CD14-positive monocyte (primary cell): Measurements from ENCODE around the gene DLGAP1. TPM values are rescaled to one million over a fixed set of nuclear protein-coding genes. Genes with fewer than 3 reads are reported as not detected.

ENCODE experiments used
- DNase-seq, 3 donors: peaks; one replicate each; pipeline ENCODE4 v3.0.0-alpha.2; 2011 to 2022
- H2AFZ ChIP-seq: 2 replicates; pipeline ENCODE4 v1.6.0; 2012; ENCODE audit warnings: mild to moderate bottlenecking, low read depth, low read length, inconsistent platforms; ENCODE audit not compliant: insufficient read depth, poor library complexity, severe bottlenecking
- H3K27ac ChIP-seq, 2 donors: 1 replicate in 1 of 2; 2 replicates in 1 of 2; pipeline ENCODE4 v1.5.1; 2012 to 2013; ENCODE audit warnings: low read length in 2 of 2, control low read depth in 1 of 2, inconsistent platforms in 1 of 2, low read depth in 1 of 2, mild to moderate bottlenecking in 1 of 2
- H3K27me3 ChIP-seq, 2 donors: one replicate each; pipeline versions ENCODE4 v1.6.0 to v1.6.1; 2011 to 2013; ENCODE audit warnings: low read length in 2 of 2; ENCODE audit not compliant: control insufficient read depth in 2 of 2, insufficient read depth in 2 of 2
- H3K36me3 ChIP-seq, 2 donors: replicated peaks in 1 of 2; 1 replicate in 1 of 2; 2 replicates in 1 of 2; pipeline versions ENCODE4 v1.5.1 to v1.6.1; 2012 to 2013; ENCODE audit warnings: low read length in 2 of 2, control low read depth in 1 of 2, inconsistent platforms in 1 of 2, mild to moderate bottlenecking in 1 of 2; ENCODE audit not compliant: insufficient read depth in 2 of 2, control insufficient read depth in 1 of 2
- H3K4me1 ChIP-seq, 2 donors: 1 replicate in 1 of 2; 2 replicates in 1 of 2; pipeline versions ENCODE4 v1.5.1 to v1.6.1; 2012 to 2013; ENCODE audit warnings: low read length in 2 of 2, control low read depth in 1 of 2, inconsistent platforms in 1 of 2, mild to moderate bottlenecking in 1 of 2, moderate library complexity in 1 of 2; ENCODE audit not compliant: insufficient read depth in 2 of 2, control insufficient read depth in 1 of 2
- H3K4me2 ChIP-seq: replicated peaks from 2 replicates; pipeline ENCODE3; 2012; ENCODE audit warnings: low read length, moderate library complexity, mild to moderate bottlenecking; ENCODE audit not compliant: poor library complexity, severe bottlenecking; ENCODE audit errors: extremely low read depth
- H3K4me3 ChIP-seq, 3 experiments: fragments of 200-600 bp in 1 of 3; sonication (generic) in 1 of 3; replicated peaks in 1 of 3; 1 replicate in 2 of 3; 2 replicates in 1 of 3; pipeline ENCODE4 v1.5.1; 2011 to 2013; ENCODE audit warnings: low read length in 3 of 3, mild to moderate bottlenecking in 3 of 3, control low read depth in 2 of 3, low read depth in 2 of 3, inconsistent platforms in 1 of 3, moderate library complexity in 1 of 3
- H3K79me2 ChIP-seq: 2 replicates; pipeline ENCODE4 v1.6.0; 2012; ENCODE audit warnings: mild to moderate bottlenecking, control low read depth, inconsistent platforms, low read length, moderate library complexity; ENCODE audit not compliant: insufficient read depth
- H3K9ac ChIP-seq: 2 replicates; pipeline ENCODE4 v1.6.0; 2017; ENCODE audit warnings: low read length, mild to moderate bottlenecking; ENCODE audit not compliant: insufficient read depth, poor library complexity, severe bottlenecking
- H3K9me3 ChIP-seq, 2 donors: replicated peaks in 1 of 2; 1 replicate in 1 of 2; 2 replicates in 1 of 2; pipeline versions ENCODE4 v1.5.1 to v1.6.1; 2012 to 2013; ENCODE audit warnings: low read length in 2 of 2, control low read depth in 1 of 2; ENCODE audit not compliant: control insufficient read depth in 1 of 2, insufficient read depth in 1 of 2
- H4K20me1 ChIP-seq: 2 replicates; pipeline ENCODE4 v1.6.0; 2012; ENCODE audit warnings: mild to moderate bottlenecking, low read length, control low read depth, moderate library complexity; ENCODE audit not compliant: insufficient read depth
- H3K27ac Mint-ChIP-seq, 7 donors: one replicate each; pipeline ENCODE4 v1.8.0; 2020; ENCODE audit warnings: mild to moderate bottlenecking in 7 of 7, mixed read lengths in 7 of 7, moderate library complexity in 6 of 7, inconsistent platforms in 2 of 7
- H3K27me3 Mint-ChIP-seq, 3 donors: one replicate each; pipeline ENCODE4 v1.8.0; 2021 to 2022; ENCODE audit warnings: low read depth in 3 of 3, mild to moderate bottlenecking in 3 of 3, mixed read lengths in 3 of 3, moderate library complexity in 3 of 3, inconsistent platforms in 1 of 3
- H3K36me3 Mint-ChIP-seq, 2 donors: one replicate each; pipeline ENCODE4 v1.8.0; 2020; ENCODE audit warnings: mixed read lengths in 2 of 2, inconsistent platforms in 1 of 2, mild to moderate bottlenecking in 1 of 2
- H3K4me1 Mint-ChIP-seq: one replicate; pipeline ENCODE4 v1.8.0; 2020; ENCODE audit warnings: mild to moderate bottlenecking, mixed read lengths
- H3K4me3 Mint-ChIP-seq, 2 donors: one replicate each; pipeline ENCODE4 v1.8.0; 2020; ENCODE audit warnings: mild to moderate bottlenecking in 2 of 2, mixed read lengths in 2 of 2, moderate library complexity in 1 of 2
- H3K9me3 Mint-ChIP-seq, 7 donors: one replicate each; pipeline ENCODE4 v1.8.0; 2020 to 2022; ENCODE audit warnings: mixed read lengths in 7 of 7, mild to moderate bottlenecking in 6 of 7, moderate library complexity in 6 of 7, inconsistent platforms in 2 of 7
- WGBS: methylation state at CpG from one replicate; pipeline ENCODE4 v1.1.5; 2013; ENCODE audit warnings: missing lambda C conversion rate; ENCODE audit not compliant: insufficient coverage; 5-methylcytosine and 5-hydroxymethylcytosine counted together
- intact Hi-C, 2 donors: fragments of 100-400 bp; cut with micrococcal nuclease; formaldehyde crosslinking; loops; one replicate each; pipeline versions ENCODE4 v1.15.0 to v1.15.1; 2023
- polyA plus RNA-seq, 3 donors: library from polyadenylated mRNA; depleted of rRNA in 1 of 3; unstranded in 2 of 3; stranded (reverse) in 1 of 3; fragments of 300-500 nt in 2 of 3; fragments of >200 nt in 1 of 3; fragmentation: Illumina TruSeq in 2 of 3; gene quantifications; 1 replicate in 2 of 3; 2 replicates in 1 of 3; pipeline ENCODE4 v1.2.3, GENCODE V29; 2012 to 2021
- TF ChIP-seq, protein P1 (sequence below): fragments of 200-600 bp; IDR thresholded peaks from one replicate; pipeline ENCODE4 v1.8.0; 2022; ENCODE audit warnings: antibody characterized with exemption, mild to moderate bottlenecking

Gene DLGAP1
- polyA plus RNA-seq, 3 donors: 0.09 to 0.42 TPM; not detected in 1

GRCh38 chr18:3816610-3817363 lies 638.3 kb downstream of the DLGAP1 start:
- no peaks in the 10 kb centered on the region for H3K27me3 ChIP-seq
- Mint-ChIP-seq H3K4me1 (no peaks in the 10 kb centered on the region), H3K36me3 (no peaks in the 10 kb centered on the region), H3K4me3 (no peak overlapping the region), H3K27ac (no peak overlapping the region), H3K27me3 (no peaks in the 10 kb centered on the region), H3K9me3 (peaks cover 0 to 1% (median 0%) of the 10 kb centered on the region in 7 donors)
- no peaks in the 10 kb centered on the region for H3K79me2 ChIP-seq
- no peaks in the 10 kb centered on the region for H3K36me3 ChIP-seq
- no peak overlapping the region for H3K27ac ChIP-seq
- H3K9ac ChIP-seq: no peak overlapping the region
- no peaks in the 10 kb centered on the region for H3K4me1 ChIP-seq
- H2AFZ ChIP-seq: no peak overlapping the region
- TF ChIP-seq, protein P1, sequence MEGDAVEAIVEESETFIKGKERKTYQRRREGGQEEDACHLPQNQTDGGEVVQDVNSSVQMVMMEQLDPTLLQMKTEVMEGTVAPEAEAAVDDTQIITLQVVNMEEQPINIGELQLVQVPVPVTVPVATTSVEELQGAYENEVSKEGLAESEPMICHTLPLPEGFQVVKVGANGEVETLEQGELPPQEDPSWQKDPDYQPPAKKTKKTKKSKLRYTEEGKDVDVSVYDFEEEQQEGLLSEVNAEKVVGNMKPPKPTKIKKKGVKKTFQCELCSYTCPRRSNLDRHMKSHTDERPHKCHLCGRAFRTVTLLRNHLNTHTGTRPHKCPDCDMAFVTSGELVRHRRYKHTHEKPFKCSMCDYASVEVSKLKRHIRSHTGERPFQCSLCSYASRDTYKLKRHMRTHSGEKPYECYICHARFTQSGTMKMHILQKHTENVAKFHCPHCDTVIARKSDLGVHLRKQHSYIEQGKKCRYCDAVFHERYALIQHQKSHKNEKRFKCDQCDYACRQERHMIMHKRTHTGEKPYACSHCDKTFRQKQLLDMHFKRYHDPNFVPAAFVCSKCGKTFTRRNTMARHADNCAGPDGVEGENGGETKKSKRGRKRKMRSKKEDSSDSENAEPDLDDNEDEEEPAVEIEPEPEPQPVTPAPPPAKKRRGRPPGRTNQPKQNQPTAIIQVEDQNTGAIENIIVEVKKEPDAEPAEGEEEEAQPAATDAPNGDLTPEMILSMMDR: no peak
- peak; percentile 27 to 65 (median 29) for DNase-seq
- no peaks in the 10 kb centered on the region for H3K9me3 ChIP-seq
- no peak overlapping the region for H3K4me2 ChIP-seq
- no CpG with 5 or more reads among the region's 3 CpGs for WGBS
- H3K4me3 ChIP-seq: no peak overlapping the region
- intact Hi-C loops: no loop called here
- H4K20me1 ChIP-seq: no peaks in the 10 kb centered on the region

GRCh38 chr18:3815991-3816390 lies 639.1 kb downstream of the DLGAP1 start:
- Histone ChIP-seq H3K79me2 (no peaks in the 10 kb centered on the region), H3K27me3 (no peaks in the 10 kb centered on the region), H3K4me2 (no peak overlapping the region), H2AFZ (no peak overlapping the region), H3K4me3 (no peak overlapping the region), H3K4me1 (no peaks in the 10 kb centered on the region), H3K9ac (no peak overlapping the region), H3K9me3 (no peaks in the 10 kb centered on the region), H3K27ac (no peak overlapping the region), H4K20me1 (no peaks in the 10 kb centered on the region), H3K36me3 (no peaks in the 10 kb centered on the region)
- TF ChIP-seq, protein P1: no peak
- Mint-ChIP-seq H3K4me1 (no peaks in the 10 kb centered on the region), H3K9me3 (peaks cover 0 to 1% (median 0%) of the 10 kb centered on the region in 7 donors), H3K27ac (no peak overlapping the region), H3K4me3 (no peak overlapping the region), H3K36me3 (no peaks in the 10 kb centered on the region), H3K27me3 (no peaks in the 10 kb centered on the region)
- no CpG with 5 or more reads among the region's 2 CpGs for WGBS
- intact Hi-C loops: no loop called here
- DNase-seq: no peak
